Neural progenitor cell (in vitro differentiated cells): ENCODE data around the gene C22orf31.

Experiments
- CTCF ChIP-seq: fragments of 200-600 bp; sonication (generic); IDR thresholded peaks from 2 replicates; pipeline ENCODE4 v1.5.1; 2017; ENCODE audit warnings: antibody characterized with exemption, mild to moderate bottlenecking
- EZH2phosphoT487 ChIP-seq: fragments of 200-600 bp; sonication (generic); IDR thresholded peaks from 2 replicates; pipeline ENCODE4 v1.6.1; 2017; ENCODE audit warnings: antibody characterized with exemption

DNA sequence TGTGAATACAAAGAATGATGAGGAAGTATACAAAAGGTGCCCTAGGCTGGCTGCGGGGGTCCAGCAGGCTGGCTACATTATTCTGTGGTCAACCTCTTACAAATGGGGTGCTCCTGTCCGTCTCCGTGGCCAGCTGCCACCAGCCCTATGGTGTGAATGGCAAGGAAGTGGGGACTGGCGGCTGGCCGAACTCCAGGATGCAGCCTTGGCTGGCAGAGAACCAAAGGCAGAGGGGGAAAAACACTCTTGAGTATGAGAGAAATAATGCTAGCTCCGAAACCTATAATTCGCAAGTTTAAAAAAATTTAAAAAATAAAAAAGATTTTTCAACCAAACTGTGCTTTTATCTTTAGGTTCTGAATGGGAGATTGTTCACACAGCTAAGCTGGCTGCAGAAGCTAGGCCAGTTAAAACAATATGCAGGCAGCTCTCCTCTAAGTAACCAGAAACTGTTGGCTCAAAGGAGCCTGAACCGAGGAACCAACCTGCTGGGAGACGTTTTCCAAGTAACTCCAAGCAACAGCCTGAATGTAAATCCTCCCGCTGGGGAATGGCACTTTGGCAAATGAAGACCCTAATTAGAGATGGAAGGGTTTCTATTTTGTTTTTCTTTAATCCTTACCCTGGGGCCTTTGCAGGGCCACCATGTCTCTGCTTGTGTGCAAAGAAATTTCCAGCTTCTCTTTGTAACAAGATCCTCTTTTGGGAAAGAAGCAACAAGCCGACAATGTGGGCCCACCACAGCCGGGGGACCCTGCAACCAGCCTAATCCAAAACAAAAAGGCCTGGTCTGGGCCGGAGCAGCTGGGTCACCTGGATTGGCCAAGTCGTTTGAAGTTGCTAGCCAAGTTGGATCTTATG lies 50.2 kb downstream of the C22orf31 start:
- TF ChIP-seq CTCF (no peak), EZH2phosphoT487 (peak; percentile 26)
